BLaER1 (cell line): ENCODE measurements around the gene CLTCL1.
A peak's percentile ranks its signal among the peaks of the same experiment; 100 is the strongest.

Source experiments
- H3K27ac ChIP-seq: shearing (Covaris generic); formaldehyde crosslinking; 2 replicates; pipeline ENCODE4 v1.8.1; 2022
- H3K27me3 ChIP-seq: shearing (Covaris generic); formaldehyde crosslinking; 2 replicates; pipeline ENCODE4 v1.8.1; 2022
- H3K36me3 ChIP-seq: shearing (Covaris generic); formaldehyde crosslinking; 2 replicates; pipeline ENCODE4 v1.8.1; 2022
- H3K4me1 ChIP-seq: shearing (Covaris generic); formaldehyde crosslinking; 2 replicates; pipeline ENCODE4 v1.8.1; 2022
- H3K4me2 ChIP-seq: shearing (Covaris generic); formaldehyde crosslinking; 2 replicates; pipeline ENCODE4 v1.8.1; 2022
- H3K4me3 ChIP-seq: shearing (Covaris generic); formaldehyde crosslinking; 2 replicates; pipeline ENCODE4 v1.8.1; 2022
- H3K9ac ChIP-seq: shearing (Covaris generic); formaldehyde crosslinking; 2 replicates; pipeline ENCODE4 v1.8.1; 2022
- H3K9me3 ChIP-seq: shearing (Covaris generic); formaldehyde crosslinking; 2 replicates; pipeline ENCODE4 v1.8.1; 2022
- H4K20me1 ChIP-seq: shearing (Covaris generic); formaldehyde crosslinking; 2 replicates; pipeline ENCODE4 v1.8.1; 2022
- Cebpa-rat ChIP-seq: shearing (Covaris generic); IDR thresholded peaks from 2 replicates; pipeline ENCODE4 v1.8.1; 2022

CLTCL1 gene

DNA sequence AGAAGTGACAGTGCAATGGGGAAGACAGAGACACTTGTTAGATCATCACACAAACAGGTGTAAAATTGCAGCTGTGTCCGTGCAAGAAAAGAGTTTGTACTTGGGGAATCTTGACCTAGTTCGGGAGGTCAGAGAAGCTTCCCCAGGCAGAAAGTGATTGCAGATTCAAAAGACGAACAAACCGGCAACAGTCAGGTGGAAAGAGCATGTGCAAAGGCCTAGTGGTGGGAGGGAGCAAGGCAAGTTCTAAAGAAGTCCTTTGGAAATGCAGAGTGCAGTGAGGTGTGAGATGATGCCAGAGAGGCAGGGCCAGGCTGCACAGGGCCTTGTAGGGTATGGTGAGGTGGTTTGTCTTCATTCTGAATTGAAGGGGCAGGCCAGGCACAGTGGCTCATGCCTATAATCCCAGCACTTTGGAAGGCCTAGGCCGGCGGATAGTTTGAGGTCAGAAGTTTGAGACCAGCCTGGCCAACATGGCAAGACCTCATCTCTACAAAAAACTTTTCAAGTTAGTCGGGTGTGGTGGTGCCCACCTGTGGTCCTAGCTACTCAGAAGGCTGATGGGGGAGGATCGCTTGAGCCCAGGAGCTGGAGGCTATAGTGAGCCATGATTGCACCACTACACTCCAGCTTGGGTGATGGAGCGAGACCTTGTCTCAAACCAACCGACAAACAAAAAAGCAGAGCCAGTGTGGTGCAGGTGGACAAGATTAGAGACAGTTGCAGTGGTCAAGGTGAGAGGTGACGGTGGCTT lies 145.1 kb downstream of the CLTCL1 start:
- TF ChIP-seq Cebpa-rat: no peak
- peaks cover 17% of the 10 kb centered on the region for H3K36me3 ChIP-seq
- peaks cover 13% of the 10 kb centered on the region for H3K4me1 ChIP-seq
- H3K9me3 ChIP-seq: peaks cover 29% of the 10 kb centered on the region
- no peak overlapping the region for H3K27ac ChIP-seq
- H3K27me3 ChIP-seq: peaks cover 41% of the 10 kb centered on the region
- no peak overlapping the region for H3K9ac ChIP-seq
- no peak overlapping the region for H3K4me3 ChIP-seq
- H3K4me2 ChIP-seq: no peak overlapping the region
- peaks cover 24% of the 10 kb centered on the region for H4K20me1 ChIP-seq

DNA sequence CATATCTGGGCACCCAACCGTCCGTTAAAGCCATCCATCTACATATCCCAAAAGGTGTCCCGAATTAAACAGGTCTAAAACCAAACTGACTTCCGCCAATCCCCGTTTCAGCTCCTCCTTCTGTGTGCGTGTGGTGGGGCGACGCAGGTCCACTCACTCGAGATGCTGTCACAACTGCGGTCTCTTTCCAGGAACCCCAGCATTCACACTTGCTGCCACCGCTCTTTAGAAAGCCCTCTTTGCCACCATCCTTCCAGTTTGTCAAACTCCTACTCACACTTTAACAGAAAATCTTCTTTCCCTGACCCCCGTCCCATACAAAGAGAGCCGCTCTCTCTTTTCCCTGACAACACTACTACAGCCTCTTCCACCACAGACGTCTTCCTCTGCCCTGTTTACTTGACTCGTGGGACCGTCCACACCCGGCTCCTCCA lies 147.5 kb downstream of the CLTCL1 start:
- Histone ChIP-seq H3K4me1 (peaks cover 13% of the 10 kb centered on the region), H3K9me3 (peaks cover 6% of the 10 kb centered on the region), H3K36me3 (peaks cover 41% of the 10 kb centered on the region), H3K27ac (peak overlapping the region; percentile 84), H3K4me3 (peak overlapping the region; percentile 97), H3K4me2 (peak overlapping the region; percentile 96), H3K9ac (peak overlapping the region; percentile 95), H3K27me3 (peaks cover 17% of the 10 kb centered on the region), H4K20me1 (peaks cover 39% of the 10 kb centered on the region)
- TF ChIP-seq Cebpa-rat: no peak

DNA sequence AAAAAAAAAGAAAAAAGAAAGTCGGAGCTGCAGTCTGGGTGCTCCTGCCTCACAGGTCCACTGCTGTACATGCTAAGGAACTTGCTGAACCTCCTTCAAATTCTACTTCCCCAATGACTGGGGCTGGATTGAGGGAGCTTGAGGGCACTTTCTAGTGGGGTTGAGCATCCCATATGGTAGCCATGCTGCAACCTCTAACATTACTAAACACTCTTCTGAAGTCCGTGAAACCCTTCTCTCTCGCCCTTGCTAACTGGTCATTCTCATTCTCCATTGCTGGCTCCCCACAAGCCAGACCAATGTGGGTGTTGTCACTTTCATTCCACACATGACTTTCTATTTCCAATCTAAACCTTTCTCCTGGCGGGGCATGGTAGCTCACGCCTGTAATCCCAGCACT lies 148.3 kb downstream of the CLTCL1 start:
- Histone ChIP-seq H3K36me3 (peaks cover 49% of the 10 kb centered on the region), H3K4me1 (peaks cover 13% of the 10 kb centered on the region), H3K4me3 (peak overlapping the region; percentile 97), H3K27me3 (peaks cover 9% of the 10 kb centered on the region; the same call in 1 of the 2 replicates), H3K9me3 (no peaks in the 10 kb centered on the region), H4K20me1 (peaks cover 43% of the 10 kb centered on the region), H3K4me2 (peak overlapping the region; percentile 96), H3K27ac (no peak overlapping the region), H3K9ac (peak overlapping the region; percentile 95)
- TF ChIP-seq Cebpa-rat: no peak

DNA sequence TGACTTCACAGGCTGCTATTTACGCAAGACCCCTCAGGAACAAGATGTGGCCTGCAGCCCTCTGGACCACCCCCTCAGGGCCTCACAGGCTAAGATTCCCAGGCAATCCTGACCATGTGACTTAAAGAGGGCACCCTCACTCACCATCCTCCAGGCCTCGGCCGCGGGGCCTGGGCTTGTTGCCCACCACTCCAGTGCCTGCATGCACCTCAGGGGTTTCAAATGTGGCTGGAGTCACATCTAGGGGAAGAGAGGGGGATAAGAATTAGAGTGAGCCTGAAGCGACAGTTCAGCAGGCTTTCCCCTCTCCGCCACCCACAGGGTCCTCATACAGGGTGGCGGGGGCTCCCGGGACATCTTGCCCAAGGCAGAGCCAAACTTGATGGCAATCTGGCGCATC lies 149.1 kb downstream of the CLTCL1 start:
- H3K4me1 ChIP-seq: peaks cover 13% of the 10 kb centered on the region
- peaks cover 49% of the 10 kb centered on the region for H4K20me1 ChIP-seq
- H3K36me3 ChIP-seq: peaks cover 57% of the 10 kb centered on the region
- no peak overlapping the region for H3K4me2 ChIP-seq
- no peak overlapping the region for H3K27ac ChIP-seq
- H3K9ac ChIP-seq: no peak overlapping the region
- no peaks in the 10 kb centered on the region for H3K9me3 ChIP-seq
- no peak for TF ChIP-seq Cebpa-rat
- H3K4me3 ChIP-seq: no peak overlapping the region
- peaks cover under 1% of the 10 kb centered on the region; the same call in 1 of the 2 replicates for H3K27me3 ChIP-seq

DNA sequence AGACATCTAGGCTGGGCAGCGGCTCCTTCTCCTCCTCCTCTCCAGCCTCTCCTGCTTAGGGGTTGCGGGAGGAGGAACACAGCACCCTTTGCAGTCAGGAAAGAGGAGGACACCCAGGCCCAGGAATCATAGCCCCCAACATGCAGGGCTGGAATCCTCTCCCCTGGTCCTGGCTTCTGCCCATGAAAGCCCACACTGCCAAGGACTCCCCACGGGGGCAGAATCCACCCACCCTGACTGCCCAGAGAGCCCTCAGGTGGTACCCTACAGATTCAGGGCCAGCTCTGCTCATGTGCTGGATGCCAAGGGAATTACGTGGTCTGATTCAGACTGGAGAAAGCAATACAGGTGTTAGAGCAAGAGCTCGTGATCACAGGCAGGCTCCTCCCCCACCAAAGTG lies 151.5 kb downstream of the CLTCL1 start:
- H3K36me3 ChIP-seq: peaks cover 80% of the 10 kb centered on the region
- H3K9ac ChIP-seq: no peak overlapping the region
- no peaks in the 10 kb centered on the region for H3K9me3 ChIP-seq
- H3K27ac ChIP-seq: no peak overlapping the region
- H3K4me3 ChIP-seq: no peak overlapping the region
- peaks cover 13% of the 10 kb centered on the region for H3K4me1 ChIP-seq
- no peaks in the 10 kb centered on the region for H3K27me3 ChIP-seq
- TF ChIP-seq Cebpa-rat: no peak
- peaks cover 58% of the 10 kb centered on the region for H4K20me1 ChIP-seq
- H3K4me2 ChIP-seq: no peak overlapping the region

DNA sequence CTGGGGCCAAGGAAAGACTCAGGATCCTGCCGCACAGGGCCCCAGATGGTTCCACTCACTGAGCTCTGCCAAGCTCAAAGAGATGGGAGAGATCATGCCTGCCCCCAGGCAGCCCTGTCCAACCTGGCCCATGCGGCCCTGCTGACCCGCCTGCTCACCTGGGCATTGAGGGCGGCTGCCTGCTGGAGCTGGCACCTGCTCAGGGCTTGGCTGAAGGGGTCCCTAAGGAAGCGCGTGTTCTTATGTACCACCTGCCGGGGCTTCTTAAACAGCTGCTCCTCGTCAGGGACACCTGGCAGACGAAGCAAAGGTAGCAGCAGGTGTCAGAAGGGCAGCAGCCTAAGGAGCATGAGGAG lies 152.5 kb downstream of the CLTCL1 start:
- Histone ChIP-seq H3K4me1 (peaks cover 13% of the 10 kb centered on the region), H3K9me3 (no peaks in the 10 kb centered on the region), H3K36me3 (peaks cover 90% of the 10 kb centered on the region), H3K4me2 (no peak overlapping the region), H3K27me3 (no peaks in the 10 kb centered on the region), H4K20me1 (peaks cover 64% of the 10 kb centered on the region), H3K9ac (no peak overlapping the region), H3K27ac (no peak overlapping the region), H3K4me3 (no peak overlapping the region)
- TF ChIP-seq Cebpa-rat: no peak

DNA sequence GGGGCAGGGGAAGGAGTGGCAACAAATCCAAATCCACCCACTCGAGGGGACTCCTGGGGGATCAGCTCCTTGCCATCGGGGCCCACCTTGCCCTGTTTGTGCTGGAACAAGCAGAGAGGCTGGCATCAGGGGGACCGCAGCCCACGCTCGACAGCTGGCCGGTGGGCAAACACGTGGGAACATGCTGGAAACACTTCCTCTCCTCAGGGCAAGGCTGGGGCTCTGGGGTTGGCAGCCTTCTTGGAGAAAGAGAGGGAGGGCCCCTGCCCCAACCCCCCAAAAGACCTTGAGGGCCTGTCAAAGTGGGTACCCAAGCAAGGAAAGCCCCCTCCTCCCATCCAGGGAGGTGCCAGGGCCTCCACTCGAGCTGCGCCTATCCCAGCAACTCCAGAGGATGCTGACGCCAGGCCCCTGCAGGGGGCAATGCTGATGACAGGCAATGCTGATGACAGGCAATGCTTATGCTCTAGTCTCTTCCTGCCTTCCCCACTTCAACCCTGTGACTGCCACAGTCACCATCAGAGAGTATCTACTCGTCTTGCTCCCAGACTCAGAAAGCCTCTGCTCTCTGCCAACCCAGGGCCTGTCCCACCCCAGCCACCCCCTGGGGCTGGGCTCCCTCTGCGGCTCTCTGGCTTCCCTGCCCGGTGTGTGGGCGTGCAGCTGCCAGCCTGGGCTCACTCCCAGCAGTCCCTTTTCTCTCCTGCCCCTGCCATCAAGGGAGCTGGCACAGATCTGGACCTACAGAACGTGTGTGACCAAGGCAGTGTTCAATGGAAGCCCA lies 153.1 kb downstream of the CLTCL1 start:
- Histone ChIP-seq H3K4me2 (no peak overlapping the region), H3K36me3 (peaks cover 96% of the 10 kb centered on the region), H3K9me3 (no peaks in the 10 kb centered on the region), H3K9ac (no peak overlapping the region), H3K4me1 (peaks cover 8% of the 10 kb centered on the region), H3K4me3 (no peak overlapping the region), H3K27ac (no peak overlapping the region), H4K20me1 (peaks cover 62% of the 10 kb centered on the region), H3K27me3 (no peaks in the 10 kb centered on the region)
- no peak for TF ChIP-seq Cebpa-rat

DNA sequence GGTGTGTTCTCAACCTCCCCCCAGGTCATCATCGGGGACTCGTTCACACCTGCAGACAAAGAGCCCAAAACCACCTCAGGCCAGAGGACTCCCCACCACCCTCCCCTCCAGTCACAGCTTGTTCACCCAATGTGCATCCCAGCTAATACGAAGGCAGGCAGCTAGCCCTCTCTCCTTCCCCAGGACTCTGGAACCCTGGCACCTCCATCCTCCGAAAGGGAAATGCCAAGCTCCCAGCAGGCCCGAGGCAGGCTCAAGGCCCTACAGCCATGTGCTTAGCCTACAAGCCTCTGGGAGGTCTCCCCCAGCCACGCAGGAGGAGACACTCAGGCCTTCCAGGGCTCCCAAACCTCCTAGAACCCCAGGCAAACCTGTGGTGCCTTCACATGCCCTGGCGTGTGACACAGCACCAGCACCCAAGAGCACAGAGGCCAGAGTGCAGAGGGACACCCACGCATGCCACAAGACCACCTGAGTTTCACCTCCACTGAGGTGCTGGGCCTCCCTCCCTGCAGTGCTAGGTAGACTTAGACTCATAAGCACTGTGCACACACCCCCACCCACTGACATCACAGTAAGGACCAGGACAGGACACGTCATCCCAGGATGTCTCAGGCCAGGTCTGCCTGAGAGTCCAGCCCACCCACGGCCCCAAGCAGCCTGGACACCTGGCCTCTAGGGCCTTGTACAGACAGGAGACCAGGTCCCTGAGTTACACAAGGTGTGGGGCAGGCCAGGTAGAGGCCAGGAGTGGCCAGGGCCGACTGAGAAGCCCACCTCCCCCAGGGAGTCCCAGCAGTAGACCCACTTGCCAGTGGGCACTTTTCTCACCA lies 153.9 kb downstream of the CLTCL1 start:
- H3K9ac ChIP-seq: no peak overlapping the region
- H3K9me3 ChIP-seq: no peaks in the 10 kb centered on the region
- H4K20me1 ChIP-seq: peaks cover 62% of the 10 kb centered on the region
- H3K4me2 ChIP-seq: no peak overlapping the region
- H3K36me3 ChIP-seq: peaks cover 99% of the 10 kb centered on the region
- no peak overlapping the region for H3K27ac ChIP-seq
- no peaks in the 10 kb centered on the region for H3K27me3 ChIP-seq
- TF ChIP-seq Cebpa-rat: no peak
- no peaks in the 10 kb centered on the region for H3K4me1 ChIP-seq
- H3K4me3 ChIP-seq: no peak overlapping the region

DNA sequence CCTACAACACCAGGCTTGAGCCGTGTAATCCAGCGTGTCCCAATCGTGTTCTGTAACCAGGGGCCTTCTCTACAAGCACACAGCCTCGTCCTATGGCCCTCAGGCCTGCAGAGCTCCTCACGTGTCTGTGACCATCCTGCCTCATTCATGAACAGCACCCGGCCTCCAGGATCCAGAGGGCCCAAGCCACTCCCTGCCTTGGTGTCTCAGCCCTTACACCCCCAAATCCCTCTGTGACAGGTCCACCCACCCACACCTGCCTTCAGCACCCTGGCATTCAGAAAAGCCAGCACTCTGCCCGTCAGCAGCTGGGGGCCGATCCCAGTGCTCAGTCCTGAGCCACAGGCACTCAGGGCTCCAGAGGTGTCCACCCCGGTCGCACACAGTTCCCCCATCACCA lies 154.6 kb downstream of the CLTCL1 start:
- peaks cover 99% of the 10 kb centered on the region for H3K36me3 ChIP-seq
- H4K20me1 ChIP-seq: peaks cover 57% of the 10 kb centered on the region
- no peaks in the 10 kb centered on the region for H3K4me1 ChIP-seq
- TF ChIP-seq Cebpa-rat: no peak
- no peaks in the 10 kb centered on the region for H3K27me3 ChIP-seq
- H3K9me3 ChIP-seq: no peaks in the 10 kb centered on the region
- H3K4me3 ChIP-seq: no peak overlapping the region
- H3K27ac ChIP-seq: no peak overlapping the region
- H3K9ac ChIP-seq: no peak overlapping the region
- no peak overlapping the region for H3K4me2 ChIP-seq

DNA sequence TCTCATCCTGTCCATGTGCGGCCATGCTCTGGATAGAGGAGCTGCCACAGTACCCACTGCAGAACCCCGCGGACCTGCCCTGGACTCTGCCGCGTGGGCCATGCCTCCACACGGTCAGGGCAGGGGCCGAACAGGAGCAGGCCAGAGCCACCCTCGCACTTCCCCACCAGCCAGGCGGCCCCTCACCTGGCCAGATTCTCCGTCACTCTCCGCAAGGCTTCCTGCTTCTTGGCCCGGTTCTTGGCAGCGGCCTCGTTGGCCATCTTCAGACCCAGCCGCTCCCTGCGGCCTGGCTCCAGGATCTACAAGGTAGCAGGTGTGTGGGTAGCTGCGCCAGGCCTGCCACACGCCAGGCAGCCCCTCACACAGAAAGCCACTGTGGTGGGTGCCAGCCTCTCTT lies 156.6 kb downstream of the CLTCL1 start:
- peaks cover 93% of the 10 kb centered on the region for H3K36me3 ChIP-seq
- no peak overlapping the region for H3K4me2 ChIP-seq
- no peak overlapping the region for H3K4me3 ChIP-seq

More for the DNA sequence above, 156.6 kb downstream of the CLTCL1 start:
- Histone ChIP-seq H3K27me3 (no peaks in the 10 kb centered on the region), H3K9ac (no peak overlapping the region), H4K20me1 (peaks cover 56% of the 10 kb centered on the region; the same call in 1 of the 2 replicates), H3K27ac (no peak overlapping the region), H3K9me3 (no peaks in the 10 kb centered on the region), H3K4me1 (no peaks in the 10 kb centered on the region)
- TF ChIP-seq Cebpa-rat: no peak
